HepG2 (cell line): Measurements from ENCODE around the gene JADE3. TPM values are rescaled to one million over a fixed set of nuclear protein-coding genes. Genes with fewer than 3 reads are reported as not detected.
A peak's percentile ranks its signal among the peaks of the same experiment; 100 is the strongest.

ENCODE experiments used
- ATAC-seq: fragments of 200-7000 bp; cut with Tn5 transposase; 3 replicates; pipeline ENCODE4 v1.9.1; 2020; ENCODE audit warnings: mild to moderate bottlenecking, moderate library complexity
- BruUV-seq: library from RNA; stranded (reverse); fragments of 400-500 nt; replicated peaks from 2 replicates; lab custom pipeline; 2021; lab: Mats Ljungman, UMichigan
- CTCF ChIA-PET: fragments of 300-600 bp; formaldehyde crosslinking; extraction: SDS; loops from one replicate; lab custom pipeline; 2021; ENCODE audit warnings: low total read pairs, inconsistent platforms, low intra/inter-chr PET ratio; lab: Yijun Ruan, JAX
- POLR2A ChIA-PET: fragments of 350-600 bp; sonication (Branson Sonifier 250); formaldehyde crosslinking; loops from one replicate; lab custom pipeline; 2020; ENCODE audit warnings: antibody characterized with exemption, inconsistent platforms; lab: Yijun Ruan, JAX
- DNase-seq: peaks from one replicate; pipeline ENCODE4 v3.0.0-alpha.2; 2015; ENCODE audit warnings: low spot score
- FAIRE-seq: peaks from 3 replicates; lab custom pipeline; 2011; peaks lifted over from hg19 to GRCh38; lab: Jason Lieb, UNC
- H2AFZ ChIP-seq: one replicate; pipeline ENCODE4 v1.6.1; 2011; ENCODE audit warnings: low read length, inconsistent platforms
- H3K27ac ChIP-seq: fragments of 300-600 bp; 3 replicates; pipeline ENCODE4 v1.8.0; 2011; ENCODE audit warnings: mixed run types, mild to moderate bottlenecking, mixed read lengths, low read length, inconsistent platforms; ENCODE audit not compliant: insufficient read depth; ENCODE audit errors: extremely low read length
- H3K27me3 ChIP-seq, 2 experiments: fragments of 200-600 bp in 1 of 2; 2 replicates in 1 of 2; 3 replicates in 1 of 2; pipeline versions ENCODE4 v1.6.0 to v1.8.0; 2011; ENCODE audit warnings: low read length in 2 of 2, mild to moderate bottlenecking in 2 of 2, moderate library complexity in 2 of 2, inconsistent platforms in 1 of 2; ENCODE audit not compliant: insufficient read depth in 2 of 2, control insufficient read depth in 1 of 2
- H3K36me3 ChIP-seq, 2 experiments: fragments of 200-600 bp in 1 of 2; replicated peaks in 1 of 2; 2 replicates in 1 of 2; 3 replicates in 1 of 2; pipeline versions ENCODE4 v1.5.1 to v1.8.0; 2011; ENCODE audit warnings: low read length in 2 of 2, inconsistent platforms in 1 of 2; ENCODE audit not compliant: insufficient read depth in 2 of 2, control insufficient read depth in 1 of 2
- H3K4me1 ChIP-seq: 2 replicates; pipeline ENCODE4 v1.5.1; 2012; ENCODE audit warnings: low read length, inconsistent platforms; ENCODE audit not compliant: insufficient read depth
- H3K4me2 ChIP-seq: 2 replicates; pipeline ENCODE4 v1.6.0; 2011; ENCODE audit warnings: low read depth, low read length, inconsistent platforms
- H3K4me3 ChIP-seq, 3 experiments: fragments of 200-600 bp in 1 of 3; sonication (generic), shearing (Covaris generic) in 1 of 3; replicated peaks in 1 of 3; 2 replicates each; pipeline ENCODE4 v1.5.1; 2011 to 2016; ENCODE audit warnings: low read length in 3 of 3, inconsistent platforms in 2 of 3, low read depth in 2 of 3, mild to moderate bottlenecking in 2 of 3, control low read depth in 1 of 3, mixed read lengths in 1 of 3; ENCODE audit not compliant: insufficient read depth in 1 of 3
- H3K79me2 ChIP-seq: one replicate; pipeline ENCODE4 v1.6.1; 2011; ENCODE audit warnings: low read length, inconsistent platforms; ENCODE audit not compliant: insufficient read depth
- H3K9ac ChIP-seq: 2 replicates; pipeline ENCODE4 v1.6.0; 2011; ENCODE audit warnings: mild to moderate bottlenecking, low read depth, low read length, inconsistent platforms; ENCODE audit not compliant: insufficient read depth
- H3K9me3 ChIP-seq: 2 replicates; pipeline ENCODE4 v1.5.1; 2012; ENCODE audit warnings: mild to moderate bottlenecking, low read length
- H4K20me1 ChIP-seq: 2 replicates; pipeline ENCODE4 v1.6.0; 2011; ENCODE audit warnings: inconsistent platforms, mild to moderate bottlenecking, low read length, moderate library complexity; ENCODE audit not compliant: insufficient read depth
- DMAP1 ChIP-seq: IDR thresholded peaks from 2 replicates; pipeline ENCODE4 v1.6.1; 2016
- FOXP1 ChIP-seq, 2 experiments: fragments of 450-650 bp in 1 of 2; IDR thresholded peaks; 2 replicates each; pipeline ENCODE4 v1.6.1; 2017 to 2018; ENCODE audit warnings: antibody characterized with exemption in 1 of 2
- GPBP1L1 ChIP-seq: sonication (generic); formaldehyde crosslinking; IDR thresholded peaks from 2 replicates; pipeline ENCODE4 v1.5.0; 2020; ENCODE audit warnings: mild to moderate bottlenecking, missing genetic modification reagents
- HNRNPL ChIP-seq: fragments of 200-400 bp; formaldehyde crosslinking; IDR thresholded peaks from 2 replicates; pipeline ENCODE4 v1.6.1; 2017; ENCODE audit warnings: mild to moderate bottlenecking, low read depth, low read length
- MBNL3 ChIP-seq: fragments of 250-450 bp; sonication (Bioruptor Pico); conservative IDR thresholded peaks from 2 replicates; pipeline ENCODE4 v1.8.0; 2022; ENCODE audit warnings: mild to moderate bottlenecking, inconsistent platforms
- NFIC ChIP-seq: IDR thresholded peaks from 2 replicates; pipeline ENCODE4 v1.6.1; 2012; ENCODE audit warnings: mild to moderate bottlenecking, low read length, inconsistent platforms
- RARA ChIP-seq: IDR thresholded peaks from 2 replicates; pipeline ENCODE4 v1.6.1; 2016; ENCODE audit warnings: missing genetic modification reagents, missing compliant biosample characterization
- SALL2 ChIP-seq: sonication (generic); formaldehyde crosslinking; IDR thresholded peaks from 2 replicates; pipeline ENCODE4 v1.8.1; 2023; ENCODE audit warnings: mild to moderate bottlenecking, missing genetic modification reagents, inconsistent platforms
- SNRNP70 ChIP-seq: fragments of 200-400 bp; formaldehyde crosslinking; IDR thresholded peaks from 2 replicates; pipeline ENCODE4 v1.6.1; 2017; ENCODE audit warnings: mild to moderate bottlenecking, low read depth, low read length, moderate library complexity
- U2AF1 ChIP-seq: fragments of 200-400 bp; formaldehyde crosslinking; optimal IDR thresholded peaks from 2 replicates; pipeline ENCODE3; 2017; ENCODE audit warnings: mild to moderate bottlenecking, low read depth, low read length
- ZFP37 ChIP-seq: sonication (generic); formaldehyde crosslinking; IDR thresholded peaks from 2 replicates; pipeline ENCODE4 v1.4.0; 2020; ENCODE audit warnings: missing genetic modification reagents, borderline replicate concordance
- ZFP90 ChIP-seq: sonication (generic); formaldehyde crosslinking; IDR thresholded peaks from 2 replicates; pipeline ENCODE4 v1.8.0; 2022; ENCODE audit warnings: missing genetic modification reagents, mild to moderate bottlenecking, inconsistent platforms, borderline replicate concordance
- ZNF24 ChIP-seq: fragments of 450-650 bp; IDR thresholded peaks from 2 replicates; pipeline ENCODE4 v1.6.1; 2017; ENCODE audit warnings: antibody characterized with exemption, mild to moderate bottlenecking
- ZNF253 ChIP-seq: sonication (generic); formaldehyde crosslinking; IDR thresholded peaks from 2 replicates; pipeline ENCODE4 v1.8.0; 2022; ENCODE audit warnings: mild to moderate bottlenecking, missing genetic modification reagents, borderline replicate concordance
- ZNF264 ChIP-seq: sonication (generic); formaldehyde crosslinking; IDR thresholded peaks from 2 replicates; pipeline ENCODE4 v1.4.0; 2020; ENCODE audit warnings: missing genetic modification reagents
- ZNF282 ChIP-seq: fragments of 450-650 bp; IDR thresholded peaks from 2 replicates; pipeline ENCODE4 v1.6.1; 2018; ENCODE audit not compliant: partially characterized antibody
- ZNF333 ChIP-seq: sonication (generic); formaldehyde crosslinking; IDR thresholded peaks from 2 replicates; pipeline ENCODE4 v1.4.0; 2020; ENCODE audit warnings: mild to moderate bottlenecking, missing genetic modification reagents, borderline replicate concordance
- ZNF564 ChIP-seq: sonication (generic); formaldehyde crosslinking; IDR thresholded peaks from 2 replicates; pipeline ENCODE4 v1.8.1; 2023; ENCODE audit warnings: mild to moderate bottlenecking, missing genetic modification reagents
- ZNF580 ChIP-seq: IDR thresholded peaks from 2 replicates; pipeline ENCODE4 v1.6.1; 2016; ENCODE audit warnings: low read depth, borderline replicate concordance
- ZNF766 ChIP-seq: sonication (generic); formaldehyde crosslinking; IDR thresholded peaks from 2 replicates; pipeline ENCODE4 v1.5.0; 2020; ENCODE audit warnings: missing genetic modification reagents, borderline replicate concordance
- ZZZ3 ChIP-seq: sonication (generic); formaldehyde crosslinking; IDR thresholded peaks from 2 replicates; pipeline ENCODE4 v1.4.0; 2020; ENCODE audit warnings: missing genetic modification reagents, mild to moderate bottlenecking, borderline replicate concordance
- WGBS: methylation state at CpG from one replicate; pipeline ENCODE4 v1.1.6; 2017; ENCODE audit warnings: low lambda C conversion rate; 5-methylcytosine and 5-hydroxymethylcytosine counted together
- in situ Hi-C: cut with HindIII; loops from 2 replicates; pipeline ENCODE4 v1.10.0; 2017; ENCODE audit warnings: low pct_unique_long_range_greater_than_20kb; ENCODE audit not compliant: extremely low pct_ligation_motif_present
- intact Hi-C: fragments of 100-400 bp; cut with micrococcal nuclease; formaldehyde crosslinking; loops from one replicate; pipeline ENCODE4 v1.10.0; 2022; ENCODE audit not compliant: unreplicated experiment
- polyA plus RNA-seq, 8 experiments: library from polyadenylated mRNA; depleted of rRNA in 3 of 8; stranded (reverse) in 7 of 8; unstranded in 1 of 8; fragments of >200 nt; fragmentation: Illumina TruSeq in 4 of 8; extraction: Trizol in 4 of 8; gene quantifications; 2 replicates each; pipeline versions ENCODE4 v1.2.1 to v1.2.3, GENCODE V29; 2011 to 2016; ENCODE audit warnings: low read depth in 4 of 8, missing spikeins in 1 of 8, mixed read lengths in 1 of 8; ENCODE audit not compliant: insufficient read depth in 1 of 8
- total RNA-seq, 5 experiments: library from RNA; depleted of rRNA; stranded (reverse); fragments of >200 nt; fragmentation: Illumina TruSeq; extraction: Trizol; gene quantifications; 2 replicates each; pipeline ENCODE4 v1.2.3, GENCODE V29; 2016; ENCODE audit warnings: low read depth in 1 of 5
- TF ChIP-seq, protein P1 (sequence below): sonication (generic); formaldehyde crosslinking; IDR thresholded peaks from 2 replicates; pipeline ENCODE4 v1.9.0; 2022; ENCODE audit warnings: missing genetic modification reagents, mild to moderate bottlenecking, borderline replicate concordance
- TF ChIP-seq, protein P2 (sequence below): sonication (generic); formaldehyde crosslinking; IDR thresholded peaks from 2 replicates; pipeline ENCODE4 v1.8.1; 2023; ENCODE audit warnings: mild to moderate bottlenecking, missing genetic modification reagents

Gene JADE3
- total and polyA plus RNA-seq, 2 of the 13 experiments (the other 11 are each of a cell fraction or from before 2014, with no cell fraction given), result 7.7 to 7.8 TPM

GRCh38 chrX:46953597-46953996 is 41.4 kb downstream of the JADE3 start:
- in situ Hi-C loops (no loop called here), intact Hi-C loops (no loop called here)
- no peaks in the 10 kb centered on the region for H3K9me3 ChIP-seq
- H3K27me3 ChIP-seq, result no peaks in the 10 kb centered on the region
- CTCF ChIA-PET, result no interaction called here
- H3K4me3 ChIP-seq, result peak overlapping the region in 1 of 3 experiments; percentile 42; a peak in 2 of 6 replicates
- BruUV-seq, result no TSS peak
- 0% methylated on average over 2 of the region's 2 CpGs for WGBS
- no peak overlapping the region for H2AFZ ChIP-seq
- peak overlapping the region; percentile 58 for H3K4me2 ChIP-seq
- POLR2A ChIA-PET, result no interaction called here
- H4K20me1 ChIP-seq, result no peaks in the 10 kb centered on the region
- peaks cover 57% of the 10 kb centered on the region for H3K4me1 ChIP-seq
- H3K79me2 ChIP-seq, result peaks cover 37% of the 10 kb centered on the region
- no peaks in the 10 kb centered on the region for H3K36me3 ChIP-seq
- peak overlapping the region; percentile 25; the same call in 1 of the 2 replicates for H3K9ac ChIP-seq
- ATAC-seq (peak; percentile 82), FAIRE-seq (peak; percentile 90), DNase-seq (peak; percentile 75)
- H3K27ac ChIP-seq, result peak overlapping the region; percentile 78
- TF ChIP-seq DMAP1 (CRISPR knock-in tag) (peak; percentile 29; the same call in 1 of the 2 replicates), U2AF1 (no peak), HNRNPL (no peak), SNRNP70 (no peak), SALL2 (CRISPR knock-in tag) (no peak), ZFP90 (CRISPR knock-in tag) (no peak), ZNF253 (CRISPR knock-in tag) (no peak), ZZZ3 (CRISPR knock-in tag) (no peak), ZNF333 (CRISPR knock-in tag) (no peak), ZFP37 (no peak), ZNF24 (no peak), ZNF282 (no peak), RARA (CRISPR knock-in tag) (peak; percentile 51; the same call in 1 of the 2 replicates), ZNF264 (CRISPR knock-in tag) (no peak), MBNL3 (CRISPR knock-in tag) (no peak), ZNF766 (CRISPR knock-in tag) (no peak), ZNF564 (CRISPR knock-in tag) (no peak), ZNF580 (no peak), NFIC (no peak), GPBP1L1 (CRISPR knock-in tag) (no peak), FOXP1 (IDR thresholded peaks at IDR 0.05) (no peak), FOXP1 (CRISPR knock-in tag; IDR thresholded peaks at IDR 0.05) (peak; percentile 39; the same call in 1 of the 2 replicates)
- TF ChIP-seq, protein P1, sequence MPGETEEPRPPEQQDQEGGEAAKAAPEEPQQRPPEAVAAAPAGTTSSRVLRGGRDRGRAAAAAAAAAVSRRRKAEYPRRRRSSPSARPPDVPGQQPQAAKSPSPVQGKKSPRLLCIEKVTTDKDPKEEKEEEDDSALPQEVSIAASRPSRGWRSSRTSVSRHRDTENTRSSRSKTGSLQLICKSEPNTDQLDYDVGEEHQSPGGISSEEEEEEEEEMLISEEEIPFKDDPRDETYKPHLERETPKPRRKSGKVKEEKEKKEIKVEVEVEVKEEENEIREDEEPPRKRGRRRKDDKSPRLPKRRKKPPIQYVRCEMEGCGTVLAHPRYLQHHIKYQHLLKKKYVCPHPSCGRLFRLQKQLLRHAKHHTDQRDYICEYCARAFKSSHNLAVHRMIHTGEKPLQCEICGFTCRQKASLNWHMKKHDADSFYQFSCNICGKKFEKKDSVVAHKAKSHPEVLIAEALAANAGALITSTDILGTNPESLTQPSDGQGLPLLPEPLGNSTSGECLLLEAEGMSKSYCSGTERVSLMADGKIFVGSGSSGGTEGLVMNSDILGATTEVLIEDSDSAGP, result no peak
- TF ChIP-seq, protein P2, sequence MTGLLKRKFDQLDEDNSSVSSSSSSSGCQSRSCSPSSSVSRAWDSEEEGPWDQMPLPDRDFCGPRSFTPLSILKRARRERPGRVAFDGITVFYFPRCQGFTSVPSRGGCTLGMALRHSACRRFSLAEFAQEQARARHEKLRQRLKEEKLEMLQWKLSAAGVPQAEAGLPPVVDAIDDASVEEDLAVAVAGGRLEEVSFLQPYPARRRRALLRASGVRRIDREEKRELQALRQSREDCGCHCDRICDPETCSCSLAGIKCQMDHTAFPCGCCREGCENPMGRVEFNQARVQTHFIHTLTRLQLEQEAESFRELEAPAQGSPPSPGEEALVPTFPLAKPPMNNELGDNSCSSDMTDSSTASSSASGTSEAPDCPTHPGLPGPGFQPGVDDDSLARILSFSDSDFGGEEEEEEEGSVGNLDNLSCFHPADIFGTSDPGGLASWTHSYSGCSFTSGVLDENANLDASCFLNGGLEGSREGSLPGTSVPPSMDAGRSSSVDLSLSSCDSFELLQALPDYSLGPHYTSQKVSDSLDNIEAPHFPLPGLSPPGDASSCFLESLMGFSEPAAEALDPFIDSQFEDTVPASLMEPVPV (CRISPR knock-in tag), result no peak
